HCT116 (cell line): ENCODE measurements around the gene NDUFS6. TPM values are rescaled to one million over a fixed set of nuclear protein-coding genes. Genes with fewer than 3 reads are reported as not detected.

Experiments
- ATAC-seq: fragments of 200-7000 bp; cut with Tn5 transposase; 2 replicates; pipeline ENCODE4 v1.9.1; 2020; ENCODE audit warnings: mild to moderate bottlenecking, moderate library complexity
- BruUV-seq: library from RNA; stranded (reverse); fragments of 400-500 nt; replicated peaks from 2 replicates; lab custom pipeline; 2021; lab: Mats Ljungman, UMichigan
- CTCF ChIA-PET: fragments of 300-600 bp; sonication (Branson Sonifier 250); formaldehyde crosslinking; loops from one replicate; lab custom pipeline; 2021; ENCODE audit warnings: antibody characterized with exemption; lab: Charles Lee
- POLR2A ChIA-PET: fragments of 300-600, 350-600 bp; sonication (Branson Sonifier 250); formaldehyde crosslinking; loops from one replicate; lab custom pipeline; 2021; ENCODE audit warnings: antibody characterized with exemption; lab: Charles Lee
- RAD21 ChIA-PET, 2 experiments: fragments of 300-600 bp; sonication (Branson Sonifier 250); formaldehyde crosslinking; loops; one replicate each; lab custom pipeline; 2023; ENCODE audit warnings: low total read pairs in 2 of 2; ENCODE audit not compliant: uncharacterized antibody in 2 of 2, unreplicated experiment in 2 of 2, low non-redundant PET in 1 of 2; lab: Charles Lee
- DNase-seq: peaks from one replicate; pipeline ENCODE4 v3.0.0-alpha.2; 2010; ENCODE audit warnings: low read depth, low spot score
- H2AFZ ChIP-seq: fragments of 200-600 bp; shearing (Covaris generic), sonication (generic); 2 replicates; pipeline ENCODE4 v1.6.1; 2017; ENCODE audit warnings: low read depth, mixed run types, mixed read lengths, antibody characterized with exemption, low read length; ENCODE audit not compliant: poor library complexity, severe bottlenecking
- H3K27ac ChIP-seq: 2 replicates; pipeline ENCODE4 v1.5.1; 2012; ENCODE audit warnings: low read depth, low read length
- H3K27me3 ChIP-seq: fragments of 200-600 bp; sonication (generic); 2 replicates; pipeline ENCODE4 v1.6.1; 2016; ENCODE audit warnings: mixed run types, low read length, mixed read lengths; ENCODE audit not compliant: insufficient read depth
- H3K36me3 ChIP-seq, 2 experiments: fragments of 200-500 bp in 1 of 2; fragments of 200-600 bp in 1 of 2; sonication (Bioruptor generic) in 1 of 2; sonication (generic) in 1 of 2; 2 replicates each; pipeline versions ENCODE4 v1.5.1 to v1.6.1; 2014 to 2016; ENCODE audit warnings: low read length in 2 of 2, inconsistent platforms in 1 of 2, mixed read lengths in 1 of 2, mixed run types in 1 of 2; ENCODE audit not compliant: insufficient read depth in 2 of 2, control insufficient read depth in 1 of 2
- H3K4me1 ChIP-seq, 2 experiments: fragments of 200-600 bp in 1 of 2; sonication (generic) in 1 of 2; 2 replicates each; pipeline versions ENCODE4 v1.5.1 to v1.6.1; 2012 to 2017; ENCODE audit warnings: low read length in 2 of 2, inconsistent platforms in 1 of 2, mild to moderate bottlenecking in 1 of 2, mixed read lengths in 1 of 2, mixed run types in 1 of 2, moderate library complexity in 1 of 2; ENCODE audit not compliant: insufficient read depth in 2 of 2, control insufficient read depth in 1 of 2
- H3K4me2 ChIP-seq: fragments of 200-600 bp; sonication (generic); 2 replicates; pipeline ENCODE4 v1.6.1; 2017; ENCODE audit warnings: mixed run types, low read length, mixed read lengths
- H3K4me3 ChIP-seq, 2 experiments: fragments of 200-600 bp in 1 of 2; sonication (generic) in 1 of 2; replicated peaks in 1 of 2; 2 replicates each; pipeline ENCODE4 v1.5.1; 2011 to 2016; ENCODE audit warnings: low read length in 2 of 2, control low read depth in 1 of 2, low read depth in 1 of 2, mild to moderate bottlenecking in 1 of 2, mixed read lengths in 1 of 2, mixed run types in 1 of 2
- H3K79me2 ChIP-seq: fragments of 200-600 bp; sonication (generic); 2 replicates; pipeline ENCODE4 v1.6.1; 2017; ENCODE audit warnings: mild to moderate bottlenecking, mixed run types, low read length, moderate library complexity, mixed read lengths; ENCODE audit not compliant: insufficient read depth
- H3K9ac ChIP-seq: fragments of 200-600 bp; sonication (generic); 2 replicates; pipeline ENCODE4 v1.6.1; 2016; ENCODE audit warnings: low read length, mixed read lengths
- H3K9me2 ChIP-seq: fragments of 200-600 bp; sonication (generic), shearing (Covaris generic); 2 replicates; pipeline ENCODE4 v1.6.1; 2017; ENCODE audit warnings: mixed run types, mild to moderate bottlenecking, moderate library complexity; ENCODE audit not compliant: insufficient read depth
- H3K9me3 ChIP-seq, 2 experiments: fragments of 200-500 bp in 1 of 2; fragments of 200-600 bp in 1 of 2; sonication (Bioruptor generic) in 1 of 2; sonication (generic) in 1 of 2; 2 replicates each; pipeline ENCODE4 v1.6.1; 2014 to 2017; ENCODE audit warnings: low read length in 2 of 2, mixed read lengths in 2 of 2, inconsistent platforms in 1 of 2, low read depth in 1 of 2, mild to moderate bottlenecking in 1 of 2, mixed run types in 1 of 2, moderate library complexity in 1 of 2; ENCODE audit not compliant: control insufficient read depth in 1 of 2, insufficient read depth in 1 of 2
- H4K20me1 ChIP-seq: fragments of 200-600 bp; sonication (generic), shearing (Covaris generic); 2 replicates; pipeline ENCODE4 v1.6.1; 2017; ENCODE audit warnings: mixed run types, mild to moderate bottlenecking, moderate library complexity; ENCODE audit not compliant: insufficient read depth
- CBX3 ChIP-seq: IDR thresholded peaks from 2 replicates; pipeline ENCODE4 v1.6.1; 2012; ENCODE audit warnings: low read depth
- JUND ChIP-seq: IDR thresholded peaks from 2 replicates; pipeline ENCODE4 v1.6.1; 2012
- RAD21 ChIP-seq: IDR thresholded peaks from 2 replicates; pipeline ENCODE4 v1.6.1; 2012; ENCODE audit warnings: low read depth, mild to moderate bottlenecking
- SIN3A ChIP-seq: IDR thresholded peaks from 2 replicates; pipeline ENCODE4 v1.6.1; 2012; ENCODE audit warnings: low read depth
- SP1 ChIP-seq: IDR thresholded peaks from 2 replicates; pipeline ENCODE4 v1.6.1; 2012; ENCODE audit warnings: low read depth
- ZFX ChIP-seq: fragments of 450-650 bp; IDR thresholded peaks from 2 replicates; pipeline ENCODE4 v1.6.1; 2017
- ZNF274 ChIP-seq: fragments of 200-500 bp; sonication (Bioruptor generic); IDR thresholded peaks from 2 replicates; pipeline ENCODE4 v1.6.1; 2014; ENCODE audit warnings: mild to moderate bottlenecking, low read depth, low read length, inconsistent platforms
- intact Hi-C: fragments of 100-400 bp; cut with micrococcal nuclease; formaldehyde crosslinking; loops from 2 replicates; pipeline ENCODE4 v1.10.0; 2022
- total RNA-seq: library from RNA; stranded (reverse); gene quantifications from one replicate; pipeline ENCODE4 v1.2.1, GENCODE V29; 2021; ENCODE audit not compliant: unreplicated experiment
- TF ChIP-seq, protein P1 (sequence below), 3 experiments: fragments of 200-600 bp in 1 of 3; sonication (generic) in 1 of 3; IDR thresholded peaks in 2 of 3; conservative IDR thresholded peaks in 1 of 3; 2 replicates each; pipeline ENCODE4 v1.5.1; 2012 to 2017; ENCODE audit warnings: low read depth in 2 of 3, low read length in 2 of 3, antibody characterized with exemption in 1 of 3, borderline replicate concordance in 1 of 3, control low read depth in 1 of 3, mild to moderate bottlenecking in 1 of 3, mixed read lengths in 1 of 3, mixed run types in 1 of 3, moderate library complexity in 1 of 3; ENCODE audit not compliant: insufficient read depth in 1 of 3

NDUFS6 gene
- total RNA-seq, 1 experiment from 2014 or later = 43.8 TPM

DNA sequence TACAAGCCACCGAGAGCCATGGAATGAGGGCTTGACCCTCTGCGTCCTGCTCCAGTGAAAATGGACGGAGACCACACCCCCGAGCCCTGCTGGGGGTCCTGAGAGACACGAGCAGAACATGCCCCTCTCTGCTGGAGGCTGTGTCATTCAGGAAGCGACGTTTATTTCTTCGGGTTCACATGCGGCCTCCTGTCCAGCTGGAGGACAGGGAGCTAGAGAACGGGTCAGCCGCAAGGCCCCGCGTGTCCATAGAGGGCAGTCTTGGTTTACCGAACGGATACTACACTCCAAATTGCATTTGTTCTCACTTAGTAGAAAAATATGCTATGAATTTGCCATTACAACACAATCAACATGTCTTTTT is 37.7 kb upstream of the NDUFS6 start:
- H3K4me1 ChIP-seq = no peaks in the 10 kb centered on the region
- no peaks in the 10 kb centered on the region for H3K9me2 ChIP-seq
- ChIA-PET CTCF (interaction anchor here (0.5 to 1.8 kb wide), 12 partner anchors 9 to 402 kb away, joined by 3 to 9 read pairs (median 5); no protein-coding TSS in a partner anchor), POLR2A (no interaction called here), RAD21 (interaction anchor here in 1 of 2 experiments (0.6 kb wide), 1 partner anchor 120 kb away, joined by 3 read pairs; no protein-coding TSS in a partner anchor)
- H3K9ac ChIP-seq = no peak overlapping the region
- no peak overlapping the region for H3K4me3 ChIP-seq
- no peaks in the 10 kb centered on the region for H3K27me3 ChIP-seq
- H3K4me2 ChIP-seq = no peak overlapping the region
- H2AFZ ChIP-seq = no peak overlapping the region
- H3K79me2 ChIP-seq = no peaks in the 10 kb centered on the region
- intact Hi-C loops = loop anchor here (1.0 to 2.0 kb wide), 3 partner anchors 254 to 387 kb away; no protein-coding TSS in a partner anchor
- H3K27ac ChIP-seq = no peak overlapping the region
- ATAC-seq = peak; percentile 91
- H3K36me3 ChIP-seq = no peaks in the 10 kb centered on the region
- peak; percentile 38 for DNase-seq
- no peaks in the 10 kb centered on the region for H4K20me1 ChIP-seq
- TF ChIP-seq SP1 (no peak), ZFX (no peak), RAD21 (peak; percentile 81), ZNF274 (no peak), SIN3A (no peak), CBX3 (no peak), JUND (no peak)
- TF ChIP-seq, protein P1, sequence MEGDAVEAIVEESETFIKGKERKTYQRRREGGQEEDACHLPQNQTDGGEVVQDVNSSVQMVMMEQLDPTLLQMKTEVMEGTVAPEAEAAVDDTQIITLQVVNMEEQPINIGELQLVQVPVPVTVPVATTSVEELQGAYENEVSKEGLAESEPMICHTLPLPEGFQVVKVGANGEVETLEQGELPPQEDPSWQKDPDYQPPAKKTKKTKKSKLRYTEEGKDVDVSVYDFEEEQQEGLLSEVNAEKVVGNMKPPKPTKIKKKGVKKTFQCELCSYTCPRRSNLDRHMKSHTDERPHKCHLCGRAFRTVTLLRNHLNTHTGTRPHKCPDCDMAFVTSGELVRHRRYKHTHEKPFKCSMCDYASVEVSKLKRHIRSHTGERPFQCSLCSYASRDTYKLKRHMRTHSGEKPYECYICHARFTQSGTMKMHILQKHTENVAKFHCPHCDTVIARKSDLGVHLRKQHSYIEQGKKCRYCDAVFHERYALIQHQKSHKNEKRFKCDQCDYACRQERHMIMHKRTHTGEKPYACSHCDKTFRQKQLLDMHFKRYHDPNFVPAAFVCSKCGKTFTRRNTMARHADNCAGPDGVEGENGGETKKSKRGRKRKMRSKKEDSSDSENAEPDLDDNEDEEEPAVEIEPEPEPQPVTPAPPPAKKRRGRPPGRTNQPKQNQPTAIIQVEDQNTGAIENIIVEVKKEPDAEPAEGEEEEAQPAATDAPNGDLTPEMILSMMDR (IDR thresholded peaks at IDR 0.05 in 2 of 3, conservative IDR thresholded peaks at IDR 0.05 in 1 of 3; ENCODE audit: borderline replicate concordance in 1 of 3, insufficient read depth in 1 of 3, low read depth in 2 of 3, low read length in 2 of 3) = peak; percentile 62 to 89 (median 82); a peak in 5 of 6 replicates
- no peaks in the 10 kb centered on the region for H3K9me3 ChIP-seq
- no TSS peak for BruUV-seq
